GM18508 (cell line): Measurements from ENCODE around the gene OMP.

Experiments
- ATAC-seq: cut with Tn5 transposase; IDR thresholded peaks from one replicate; pipeline ENCODE4 v1.9.1; 2021; ENCODE audit warnings: moderate number of reproducible peaks; ENCODE audit not compliant: insufficient read depth, unreplicated experiment

Gene OMP

DNA sequence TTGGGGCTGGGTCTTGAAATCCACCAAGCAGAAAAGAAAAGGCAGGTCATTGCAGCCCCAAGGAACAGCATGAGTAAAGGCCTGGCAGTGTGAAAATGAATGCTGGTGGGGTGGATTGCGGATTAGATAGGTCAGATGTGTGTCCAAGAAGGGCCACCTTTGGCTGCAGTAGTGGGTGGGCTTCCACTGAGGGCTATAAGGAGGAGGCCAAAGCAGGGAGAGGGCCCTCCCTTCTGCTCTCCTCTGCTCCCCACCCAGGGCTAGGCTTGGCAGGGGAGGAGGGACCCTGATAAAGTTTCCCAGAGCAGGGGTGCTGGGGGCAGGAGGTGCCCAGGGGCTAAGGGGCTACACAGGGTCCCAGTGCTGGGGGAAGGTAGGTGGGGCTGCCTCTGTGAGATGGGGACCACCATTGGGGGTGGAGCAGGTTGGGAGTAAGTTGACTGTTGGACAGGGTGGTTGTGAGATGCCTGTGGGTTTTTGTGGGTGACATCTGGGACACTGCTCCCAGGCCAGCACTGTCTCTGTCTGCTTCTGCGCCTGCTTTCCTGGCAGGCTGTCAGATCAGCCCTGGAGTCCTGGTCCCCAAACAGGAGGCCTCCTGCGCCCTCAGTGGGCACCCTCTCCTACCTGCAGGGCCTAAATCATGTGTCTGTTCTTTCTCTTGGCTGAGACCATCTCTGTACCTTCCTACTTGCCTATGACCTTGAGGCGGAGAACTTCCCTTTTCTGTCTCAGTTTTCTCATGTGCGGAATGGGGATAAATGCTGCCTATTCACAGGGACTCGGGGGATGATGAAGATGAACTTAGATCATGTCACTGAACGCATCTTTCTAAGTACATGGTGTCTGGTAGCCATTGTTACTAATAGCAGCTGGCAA lies 33.9 kb upstream of the OMP start:
- no peak for ATAC-seq

DNA sequence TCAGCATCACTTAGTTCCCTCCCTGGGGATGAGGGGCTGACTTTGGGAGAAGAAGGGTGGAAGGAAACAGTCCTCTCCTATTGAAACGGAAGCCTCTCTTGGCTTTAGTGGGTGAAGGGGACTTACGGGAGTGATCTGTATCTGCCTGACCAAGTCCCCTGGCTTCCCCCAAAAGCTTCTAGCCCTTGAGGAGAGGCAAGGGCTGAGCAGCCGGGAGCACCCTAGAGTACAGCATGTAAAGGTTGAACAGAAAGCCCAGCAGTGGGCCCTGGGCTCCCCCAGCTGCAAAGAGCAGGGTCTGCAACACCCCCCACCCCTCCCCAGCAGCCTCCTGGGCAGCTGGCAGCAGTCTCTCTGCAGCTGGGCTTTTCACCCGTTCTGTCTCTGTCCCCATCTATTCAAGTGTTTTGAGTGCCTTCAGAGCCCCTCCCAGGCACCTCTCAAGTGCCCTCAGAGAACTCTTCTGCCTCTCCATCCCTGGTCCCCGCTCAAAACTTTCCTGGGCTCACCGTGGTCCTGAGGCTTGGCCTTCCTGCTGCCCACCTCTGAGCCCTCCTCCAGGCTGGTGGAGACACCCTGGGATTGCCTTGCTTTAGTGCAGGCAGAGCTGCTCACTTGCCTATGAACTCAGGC lies 33.2 kb upstream of the OMP start:
- no peak for ATAC-seq

DNA sequence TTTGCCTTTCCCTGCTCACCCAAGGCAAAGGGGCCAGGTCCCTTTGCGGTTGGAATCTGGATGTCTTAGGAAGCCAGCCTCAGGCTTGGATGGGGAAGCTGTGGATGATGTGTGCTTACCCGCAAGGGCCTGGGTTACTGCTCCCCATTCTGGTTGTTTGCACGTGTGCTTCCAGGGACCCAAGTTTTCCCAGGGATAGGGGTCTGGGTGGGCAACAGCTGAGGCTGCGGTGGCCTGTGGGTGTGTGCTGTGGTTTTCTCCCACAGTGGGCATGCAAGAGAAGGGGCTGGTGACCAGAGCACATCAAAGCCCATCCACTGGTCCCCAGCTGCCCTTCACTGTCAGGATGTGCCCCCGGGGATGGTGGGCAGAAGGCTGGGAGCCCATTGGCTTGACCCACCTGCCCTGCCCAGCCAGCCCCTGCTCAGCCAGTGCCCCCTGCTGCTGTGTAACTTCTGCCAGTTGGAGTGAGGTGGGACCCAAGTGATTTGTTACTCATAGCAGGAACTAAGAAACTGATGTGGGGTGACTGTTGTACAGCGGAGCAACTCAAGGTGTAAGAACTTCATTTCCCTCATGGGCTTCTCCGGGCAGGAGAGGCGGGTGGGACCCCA lies 32.6 kb upstream of the OMP start:
- ATAC-seq = no peak

DNA sequence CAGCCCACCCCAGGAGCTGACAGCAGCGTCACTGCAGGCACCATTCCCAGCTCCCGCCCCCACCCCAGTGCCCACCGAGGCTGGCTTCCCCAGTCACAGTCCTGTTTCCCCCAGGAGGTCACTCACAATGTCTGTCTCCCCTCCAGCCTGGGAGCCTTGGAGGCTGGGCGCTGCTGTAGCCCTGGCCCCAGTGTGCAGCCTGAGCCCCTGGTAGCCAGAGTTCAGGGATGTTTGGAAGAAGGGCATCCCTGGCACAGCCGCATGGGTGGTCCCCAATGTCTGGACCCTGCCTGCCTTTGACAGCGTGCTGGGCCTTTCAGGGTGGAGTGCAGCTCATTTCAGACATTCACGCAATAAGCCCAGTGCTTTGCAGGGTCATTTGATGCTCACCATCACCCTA lies 31.6 kb upstream of the OMP start:
- ATAC-seq = no peak

DNA sequence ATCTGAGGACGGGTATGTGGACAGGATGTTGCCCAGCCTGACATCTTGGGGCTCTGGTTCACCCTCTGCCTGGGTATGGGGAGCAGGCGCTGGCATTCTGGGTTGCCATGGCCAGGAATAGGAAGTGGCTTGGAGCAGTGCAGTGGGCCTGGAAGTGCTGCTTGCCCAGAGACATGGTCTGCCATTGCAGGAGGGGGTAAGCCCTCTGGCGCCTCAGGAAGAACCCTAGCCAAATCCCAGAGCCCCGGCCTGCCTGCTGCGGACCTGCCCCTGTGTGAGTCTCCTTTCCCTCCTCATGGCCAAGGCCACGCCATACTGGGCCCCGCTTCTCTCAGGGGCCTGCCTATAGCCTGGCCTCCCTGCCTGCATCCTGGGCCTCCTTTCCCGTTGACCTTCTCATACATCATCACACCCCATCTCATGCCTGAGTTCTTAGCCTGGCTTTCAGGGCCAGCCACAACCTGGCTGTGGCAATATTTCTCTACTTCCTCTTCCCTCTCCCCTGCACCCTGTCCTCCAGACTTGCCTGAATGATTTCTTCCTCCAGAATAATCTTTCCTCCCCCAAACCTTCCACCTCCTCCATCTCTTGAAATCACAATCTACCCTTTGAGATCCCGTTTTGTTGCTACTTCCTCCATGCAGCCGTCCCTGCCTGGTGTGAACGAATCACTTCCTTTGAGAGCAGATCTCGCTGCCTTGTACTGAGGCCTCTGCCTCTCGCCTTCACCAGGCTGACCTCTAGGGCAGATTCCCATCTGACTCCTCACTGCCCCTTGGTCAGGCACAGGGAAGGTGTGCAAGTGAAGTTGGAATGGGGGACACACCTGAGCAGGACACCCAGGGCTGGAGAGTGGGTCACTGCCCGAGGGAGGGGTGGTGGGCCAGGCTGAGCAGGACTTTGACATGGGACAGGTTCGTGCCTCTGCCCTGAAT lies 30.7 kb upstream of the OMP start:
- no peak for ATAC-seq

DNA sequence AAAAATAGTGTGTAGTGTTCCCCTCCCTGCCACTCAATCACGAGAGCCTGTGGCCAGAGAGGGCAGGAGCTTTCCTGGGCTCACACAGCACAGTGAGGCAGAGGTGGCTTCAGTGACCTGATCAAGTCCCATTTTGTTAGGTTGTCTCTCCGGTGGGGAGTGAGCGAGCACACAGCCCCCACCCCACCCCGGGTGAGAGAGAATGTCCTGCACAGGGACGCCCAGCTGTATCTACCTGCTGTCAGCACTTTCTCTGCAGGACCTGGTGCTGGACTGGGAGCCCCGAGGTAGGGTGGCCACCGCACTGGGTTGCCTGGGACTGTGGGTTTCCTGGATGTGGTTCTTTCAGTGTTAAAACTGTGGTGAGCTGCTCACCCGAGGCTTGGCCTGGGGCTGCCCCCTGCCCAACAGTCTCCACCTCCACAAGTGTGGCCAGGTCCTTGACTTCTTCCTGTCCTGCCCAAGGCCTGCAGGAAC lies 29.8 kb upstream of the OMP start:
- ATAC-seq = no peak

DNA sequence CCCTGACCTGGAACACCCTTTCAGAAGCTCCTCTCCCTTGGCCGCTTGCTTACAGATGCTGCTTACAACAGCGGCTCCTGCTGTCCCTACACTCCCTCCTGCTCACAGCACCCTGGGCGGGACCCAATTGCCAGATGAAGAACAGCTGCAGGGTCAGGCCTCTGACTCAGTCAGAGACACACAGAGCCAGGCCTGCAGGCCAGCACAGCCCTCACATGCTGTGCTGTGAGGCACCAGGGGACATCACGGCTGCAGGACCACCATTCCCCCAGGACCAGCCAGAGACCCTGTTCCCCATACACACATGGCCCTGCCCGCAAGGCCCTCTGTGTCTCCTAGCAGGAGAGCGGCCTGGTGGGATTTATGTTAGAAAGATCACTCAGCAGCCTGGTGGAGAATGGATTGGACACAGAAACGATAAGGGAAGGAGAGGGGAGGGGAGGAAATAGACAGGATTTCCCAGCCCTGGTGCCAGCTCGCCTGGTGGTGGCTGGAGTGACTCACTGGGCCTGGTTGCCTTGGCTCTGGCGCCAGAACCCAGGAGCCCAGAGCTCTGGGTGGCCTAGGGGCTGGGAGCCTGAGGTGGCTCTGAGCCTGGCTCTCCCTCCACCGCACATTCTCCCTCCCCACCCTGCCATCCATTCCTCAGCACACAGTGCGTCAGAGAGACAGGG lies 29.2 kb upstream of the OMP start:
- ATAC-seq = no peak

DNA sequence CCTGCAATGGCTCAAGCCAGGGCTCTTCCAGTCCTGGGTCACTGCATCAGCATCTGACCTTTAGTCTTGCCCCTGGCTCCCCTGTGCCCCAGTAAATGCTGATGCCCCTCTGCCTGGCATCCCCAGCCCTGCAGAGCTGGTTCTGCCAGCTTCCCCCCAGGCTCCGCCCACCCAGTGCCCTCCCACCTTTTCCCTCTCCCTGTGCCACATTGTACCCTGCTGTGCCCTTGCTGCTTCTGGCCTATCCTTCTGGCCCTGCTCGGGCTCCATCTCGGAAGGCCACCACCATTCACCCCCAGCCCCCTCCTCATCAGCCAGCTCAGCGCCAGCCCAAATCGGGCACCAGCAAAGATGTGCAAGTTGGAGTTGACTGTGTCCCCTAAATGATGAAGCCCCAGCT lies 28.4 kb upstream of the OMP start:
- ATAC-seq = no peak

DNA sequence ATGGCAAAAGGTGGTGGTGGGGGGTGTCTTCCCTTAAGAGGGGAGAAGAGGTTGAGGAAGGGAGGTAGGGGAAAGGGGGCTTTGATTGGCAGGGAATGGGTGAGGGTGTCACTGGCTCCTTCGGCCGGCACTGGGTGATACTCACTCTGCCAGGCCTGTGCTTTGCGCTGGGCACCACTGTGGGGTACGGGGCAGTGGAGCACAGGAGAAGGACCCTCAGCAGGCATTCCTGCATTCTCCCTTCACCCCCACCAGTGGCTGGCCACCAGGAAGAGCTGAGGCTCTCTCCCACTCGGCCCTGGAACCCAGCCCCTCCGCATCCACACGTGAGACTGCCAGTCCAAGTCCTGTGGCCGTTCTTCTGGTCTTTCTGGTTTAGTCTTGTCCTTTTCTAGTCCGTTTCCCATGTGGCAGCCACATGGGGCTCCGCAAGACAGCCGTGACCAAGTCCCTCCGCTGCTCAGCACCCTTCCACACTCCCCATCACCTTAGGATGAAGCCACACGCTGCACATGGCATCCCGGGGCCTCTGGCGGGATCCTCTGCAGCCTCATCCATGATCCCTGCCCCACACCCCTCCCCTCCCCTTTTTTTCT lies 27.9 kb upstream of the OMP start:
- no peak for ATAC-seq

DNA sequence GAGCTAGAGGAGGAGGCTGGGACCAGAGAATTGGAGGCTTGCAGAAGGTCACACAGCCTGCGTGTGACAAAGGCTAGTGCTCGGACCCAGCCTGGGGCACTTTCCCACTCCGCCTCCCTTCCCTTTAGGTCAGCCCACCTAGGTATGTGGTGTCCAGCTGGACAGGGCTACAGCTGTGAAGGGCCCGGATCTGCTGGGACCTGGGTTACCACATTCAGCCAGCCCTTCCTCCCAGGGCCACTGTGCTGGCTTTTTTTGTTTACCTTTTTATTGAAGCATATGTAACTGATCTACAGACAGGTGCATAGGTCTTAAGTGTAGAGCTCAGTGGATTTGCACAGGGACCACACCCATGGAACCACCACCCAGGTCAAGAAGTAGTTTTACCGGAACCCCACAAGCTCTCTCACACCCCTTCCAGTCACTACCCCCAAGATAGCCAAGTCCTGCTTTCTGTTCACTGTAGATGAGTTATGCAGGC lies 27.2 kb upstream of the OMP start:
- no peak for ATAC-seq

DNA sequence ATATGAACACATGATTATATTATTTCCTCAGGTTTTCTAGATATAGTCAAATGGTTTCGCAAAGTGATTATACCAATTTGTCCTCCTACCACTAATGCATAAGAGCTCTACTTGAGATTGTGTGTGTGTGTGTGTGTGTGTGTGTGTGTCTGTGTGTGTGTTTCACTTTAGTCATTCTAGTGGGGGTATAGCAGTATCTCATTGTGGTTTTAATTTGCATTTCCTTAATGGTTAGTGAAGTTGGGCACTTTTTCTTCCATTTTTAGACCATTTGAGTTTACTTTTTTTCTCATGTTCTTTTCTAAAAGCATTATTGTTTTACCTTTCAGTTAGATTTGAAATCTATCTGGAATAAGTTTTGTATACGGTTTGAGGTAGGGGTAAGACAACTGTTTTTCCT lies 23.0 kb upstream of the OMP start:
- no peak for ATAC-seq

DNA sequence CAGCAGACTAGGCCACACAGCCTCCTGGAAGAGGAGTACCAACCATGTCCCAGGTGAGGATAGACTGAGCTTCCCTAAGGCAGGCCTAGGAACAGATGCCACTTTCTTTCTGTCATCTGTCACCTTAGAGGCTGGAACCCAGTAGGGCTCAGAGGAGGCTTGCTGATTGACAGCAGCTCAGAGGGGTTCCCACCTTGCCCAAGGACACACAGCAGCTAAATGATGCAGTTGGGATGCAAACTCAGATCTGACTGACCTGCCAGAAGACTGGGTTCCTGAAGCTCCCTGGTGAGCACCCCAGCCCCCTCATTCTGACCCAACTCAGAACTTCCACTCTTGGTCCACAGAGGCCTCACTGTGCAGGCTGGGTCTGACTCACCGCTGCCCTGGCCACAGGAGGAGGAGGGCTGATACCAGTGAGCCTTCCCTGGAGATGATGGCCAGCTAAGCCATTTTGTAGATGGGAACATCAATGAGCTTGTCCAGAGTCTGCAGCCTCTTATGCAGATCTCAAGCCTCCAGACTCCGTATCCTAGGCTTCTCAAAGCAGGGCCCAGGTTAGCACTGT lies 21.9 kb upstream of the OMP start:
- no peak for ATAC-seq

DNA sequence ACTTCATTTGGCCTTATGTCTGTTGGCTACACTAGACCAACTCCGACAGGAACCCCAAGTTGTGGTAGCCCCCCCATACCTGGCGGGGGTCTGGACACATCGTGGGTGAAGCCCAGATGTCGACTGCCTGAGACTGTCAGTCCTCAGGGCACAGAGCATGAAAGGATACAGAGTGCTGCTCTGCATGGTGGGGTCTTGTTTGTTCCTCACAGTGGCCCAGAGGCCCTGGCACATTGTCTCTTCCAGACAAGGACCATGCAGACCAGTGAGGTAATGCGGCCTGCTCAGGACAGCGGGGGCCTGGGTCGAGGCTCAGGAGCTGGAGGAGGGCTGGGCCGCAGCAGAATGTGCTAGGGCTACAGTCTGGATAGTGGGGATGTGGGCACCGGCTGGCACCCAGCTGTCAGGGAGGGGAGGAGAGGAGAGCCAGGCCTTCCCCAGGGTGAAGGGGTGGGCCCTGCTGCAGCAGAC lies 21.2 kb upstream of the OMP start:
- ATAC-seq = no peak

DNA sequence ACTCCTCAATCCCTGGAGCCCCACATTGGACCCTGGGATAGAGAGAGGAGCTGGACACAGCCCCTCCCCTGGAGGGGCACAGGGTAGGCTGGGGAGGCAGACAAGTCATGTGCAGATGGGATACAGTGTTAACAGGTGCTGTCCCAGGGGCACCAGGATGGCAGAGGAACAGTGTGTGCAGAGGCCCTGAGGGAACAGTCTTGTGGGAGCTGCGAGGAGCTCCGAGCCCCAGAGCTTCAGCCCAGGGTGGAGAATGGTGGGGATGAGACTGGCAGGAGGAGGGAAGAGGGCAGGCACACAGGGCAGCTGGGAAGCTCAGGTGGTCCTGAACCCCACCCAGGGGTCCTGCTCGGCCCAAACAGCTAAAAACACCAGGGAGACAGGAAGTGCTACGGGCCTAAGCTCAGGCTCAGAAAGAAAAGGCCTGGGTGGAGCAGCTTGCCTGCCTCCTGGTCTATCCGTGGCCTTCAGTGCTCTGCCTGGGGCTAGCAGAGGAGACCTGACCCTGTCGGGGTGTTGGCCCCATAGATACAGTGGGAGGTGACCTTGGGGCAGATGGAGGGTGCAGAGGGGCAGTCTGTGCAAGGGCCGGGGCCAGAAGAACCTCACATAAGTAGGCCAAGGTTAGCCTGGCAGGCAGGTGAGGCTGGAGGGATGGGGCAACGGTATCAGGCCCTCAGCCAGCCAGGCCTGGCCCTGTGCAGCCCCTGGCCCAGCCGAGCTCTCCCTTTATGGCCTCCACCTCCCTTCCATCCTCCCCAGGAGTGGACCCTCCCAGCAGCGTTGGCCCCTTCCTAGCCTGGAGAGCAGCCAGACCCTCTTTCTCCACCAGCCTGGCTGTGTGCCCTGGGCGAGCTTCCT lies 20.4 kb upstream of the OMP start:
- ATAC-seq = no peak

DNA sequence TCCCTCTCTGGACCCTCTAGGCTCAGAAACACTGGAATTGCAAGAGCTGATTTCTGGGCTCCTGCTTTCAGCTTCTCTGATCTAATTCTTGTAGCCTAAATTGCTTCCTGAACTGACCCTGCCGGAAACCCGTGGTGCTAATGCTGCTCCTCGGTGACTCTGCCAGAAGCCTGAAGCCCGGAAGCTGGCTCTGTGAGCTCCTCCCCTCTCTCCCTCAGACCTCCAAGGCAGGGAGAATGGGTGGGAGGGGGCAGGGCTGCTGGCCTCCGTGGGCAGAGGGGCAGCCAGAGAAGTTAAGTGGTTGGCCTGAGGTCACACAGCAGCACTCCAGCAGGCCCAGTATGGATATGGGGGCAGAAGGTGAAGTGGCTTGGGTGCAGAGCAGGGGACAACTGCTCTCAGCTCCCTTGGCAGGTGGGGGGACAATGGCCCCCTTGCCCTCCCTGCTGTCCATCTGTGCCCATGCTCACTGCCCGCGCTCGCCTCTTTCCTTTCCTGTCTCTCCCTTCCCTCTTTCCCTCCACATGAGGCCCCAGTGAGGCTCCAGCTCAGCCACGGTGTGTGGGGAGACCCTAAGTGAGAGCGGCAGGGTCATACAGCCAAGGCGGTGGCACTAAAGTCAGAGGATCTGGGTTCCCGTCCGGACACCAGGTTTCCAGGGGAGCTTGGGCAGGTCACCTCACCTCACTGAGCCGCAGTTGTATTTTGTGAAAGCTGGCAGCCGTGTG lies 19.6 kb upstream of the OMP start:
- no peak for ATAC-seq

DNA sequence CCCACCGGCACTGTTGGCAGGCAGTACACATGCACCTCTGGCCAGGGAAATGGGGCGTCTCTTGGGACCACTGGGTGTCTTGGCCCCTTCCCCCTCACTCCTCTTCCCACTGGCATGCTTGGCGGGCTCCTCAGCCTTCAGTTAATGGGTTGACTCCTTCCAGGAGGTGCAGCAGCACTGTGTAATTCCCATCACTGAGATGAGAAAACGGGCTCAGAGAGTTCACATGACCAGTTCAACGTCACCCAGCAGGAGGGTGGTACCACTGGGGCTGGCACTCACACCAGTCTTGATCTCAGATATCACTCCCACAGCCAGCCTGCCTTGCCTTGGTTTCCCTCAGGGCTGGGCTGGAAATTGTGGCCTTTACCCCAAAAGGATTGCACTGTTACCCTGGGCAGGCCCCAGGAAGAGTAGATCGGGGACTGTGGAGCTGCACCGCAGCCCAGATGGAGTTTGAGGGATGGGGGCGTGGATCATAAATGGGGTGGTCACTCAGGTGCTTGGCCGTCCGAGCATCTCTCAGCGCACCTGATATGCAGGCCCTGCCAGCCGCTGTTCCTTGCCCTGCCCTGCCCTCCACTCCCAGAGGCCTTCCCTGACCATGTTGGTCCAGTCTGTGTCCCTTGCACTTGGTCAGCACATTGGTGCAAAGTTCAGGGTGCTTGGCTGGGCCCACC lies 18.9 kb upstream of the OMP start:
- ATAC-seq = no peak
